ENCODE measurements around the gene RNF114.

Gene RNF114

GRCh38 chr20:49985157-49985556 lies 49.0 kb downstream of the RNF114 start:
- peaks cover 10% of the 10 kb centered on the region; the same call in 1 of the 2 replicates for H3K27me3 ChIP-seq (ENCODE audit: insufficient read depth, low read depth)
- H2AFZ ChIP-seq (ENCODE audit: low read depth), result no peak overlapping the region
- no peaks in the 10 kb centered on the region for H3K79me2 ChIP-seq (ENCODE audit: insufficient read depth, low read depth)
- H3K4me2 ChIP-seq, result no peak overlapping the region
- H4K20me1 ChIP-seq (ENCODE audit: insufficient read depth), result no peaks in the 10 kb centered on the region
- no peak overlapping the region for H3K4me3 ChIP-seq (IDR thresholded peaks at IDR 0.05; ENCODE audit: insufficient read depth, low read depth, low read length)
- no peaks in the 10 kb centered on the region for H3K36me3 ChIP-seq (ENCODE audit: insufficient read depth)
- H3K9ac ChIP-seq, result no peak overlapping the region
- no peak overlapping the region for H3K27ac ChIP-seq
- TF ChIP-seq CTCF (conservative IDR thresholded peaks at IDR 0.05; ENCODE audit: low read depth, low read length), result no peak
- peaks cover 9% of the 10 kb centered on the region for H3K4me1 ChIP-seq (ENCODE audit: low read depth, poor library complexity, severe bottlenecking)

GRCh38 chr20:49985617-49986016 lies 49.4 kb downstream of the RNF114 start:
- no peaks in the 10 kb centered on the region for H4K20me1 ChIP-seq (ENCODE audit: insufficient read depth)
- no peaks in the 10 kb centered on the region for H3K36me3 ChIP-seq (ENCODE audit: insufficient read depth)
- H3K4me2 ChIP-seq, result no peak overlapping the region
- no peak overlapping the region for H2AFZ ChIP-seq (ENCODE audit: low read depth)
- H3K4me3 ChIP-seq (IDR thresholded peaks at IDR 0.05; ENCODE audit: insufficient read depth, low read depth, low read length), result no peak overlapping the region
- no peak for TF ChIP-seq CTCF (conservative IDR thresholded peaks at IDR 0.05; ENCODE audit: low read depth, low read length)
- no peak overlapping the region for H3K9ac ChIP-seq
- H3K27ac ChIP-seq, result no peak overlapping the region
- no peaks in the 10 kb centered on the region for H3K79me2 ChIP-seq (ENCODE audit: insufficient read depth, low read depth)
- peaks cover 10% of the 10 kb centered on the region; the same call in 1 of the 2 replicates for H3K27me3 ChIP-seq (ENCODE audit: insufficient read depth, low read depth)
- peaks cover 9% of the 10 kb centered on the region for H3K4me1 ChIP-seq (ENCODE audit: low read depth, poor library complexity, severe bottlenecking)

GRCh38 chr20:49986049-49986448 lies 49.9 kb downstream of the RNF114 start:
- no peaks in the 10 kb centered on the region for H3K36me3 ChIP-seq (ENCODE audit: insufficient read depth)
- H3K79me2 ChIP-seq (ENCODE audit: insufficient read depth, low read depth), result no peaks in the 10 kb centered on the region
- peaks cover 7% of the 10 kb centered on the region; the same call in 1 of the 2 replicates for H3K27me3 ChIP-seq (ENCODE audit: insufficient read depth, low read depth)
- no peak for TF ChIP-seq CTCF (conservative IDR thresholded peaks at IDR 0.05; ENCODE audit: low read depth, low read length)
- no peak overlapping the region for H3K4me2 ChIP-seq
- H4K20me1 ChIP-seq (ENCODE audit: insufficient read depth), result no peaks in the 10 kb centered on the region
- H3K27ac ChIP-seq, result no peak overlapping the region
- H3K4me1 ChIP-seq (ENCODE audit: low read depth, poor library complexity, severe bottlenecking), result peaks cover 9% of the 10 kb centered on the region
- no peak overlapping the region for H3K4me3 ChIP-seq (IDR thresholded peaks at IDR 0.05; ENCODE audit: insufficient read depth, low read depth, low read length)
- H3K9ac ChIP-seq, result no peak overlapping the region
- H2AFZ ChIP-seq (ENCODE audit: low read depth), result no peak overlapping the region

GRCh38 chr20:49987015-49987867 lies 51.0 kb downstream of the RNF114 start:
- Histone ChIP-seq H3K4me1 (ENCODE audit: low read depth, poor library complexity, severe bottlenecking) (peaks cover 5% of the 10 kb centered on the region), H3K27ac (no peak overlapping the region), H3K9ac (no peak overlapping the region), H3K4me3 (IDR thresholded peaks at IDR 0.05; ENCODE audit: insufficient read depth, low read depth, low read length) (no peak overlapping the region), H3K79me2 (ENCODE audit: insufficient read depth, low read depth) (no peaks in the 10 kb centered on the region), H3K36me3 (ENCODE audit: insufficient read depth) (no peaks in the 10 kb centered on the region), H3K4me2 (no peak overlapping the region), H3K27me3 (ENCODE audit: insufficient read depth, low read depth) (0 out of 2 replicates have a peak, but pooled peaks cover 2% of the 10 kb centered on the region), H2AFZ (ENCODE audit: low read depth) (no peak overlapping the region), H4K20me1 (ENCODE audit: insufficient read depth) (no peaks in the 10 kb centered on the region)
- no peak for TF ChIP-seq CTCF (conservative IDR thresholded peaks at IDR 0.05; ENCODE audit: low read depth, low read length)

Measured in KMS-11 (cell line).